GM19463 (cell line): ENCODE measurements around the gene CAPN12.

Experiments
- ATAC-seq: cut with Tn5 transposase; IDR thresholded peaks from one replicate; pipeline ENCODE4 v1.9.1; 2021; ENCODE audit warnings: mild to moderate bottlenecking, moderate library complexity; ENCODE audit not compliant: unreplicated experiment

CAPN12 gene

GRCh38 chr19:38727306-38727867 is 16.9 kb downstream of the CAPN12 start:
- ATAC-seq, result no peak

GRCh38 chr19:38726761-38727301 is 17.4 kb downstream of the CAPN12 start:
- ATAC-seq, result no peak

DNA sequence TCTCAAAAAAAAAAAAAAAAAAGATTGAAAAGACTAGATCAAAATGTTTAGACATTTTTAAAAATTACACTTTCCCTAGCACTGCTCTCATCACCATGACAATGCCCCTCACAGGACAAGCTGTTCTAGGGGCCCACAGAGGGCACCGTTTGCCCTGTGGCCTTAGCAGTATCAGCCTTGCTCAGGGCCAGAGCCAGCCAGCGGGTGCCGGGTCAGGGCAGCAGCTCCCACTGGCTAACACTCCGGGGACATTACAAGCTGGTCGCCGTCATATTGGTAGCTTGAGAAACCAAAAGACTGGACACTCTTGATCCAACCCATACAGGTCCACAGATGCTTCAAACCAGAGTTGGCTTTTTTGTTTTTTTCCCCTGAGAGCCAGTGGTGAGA is 18.0 kb downstream of the CAPN12 start:
- no peak for ATAC-seq

GRCh38 chr19:38725469-38726283 is 18.6 kb downstream of the CAPN12 start:
- no peak for ATAC-seq

GRCh38 chr19:38723990-38724854 is 20.1 kb downstream of the CAPN12 start:
- no peak for ATAC-seq

- ATAC-seq, result no peak
Observed at GRCh38 chr19:38723606-38723965, 20.7 kb downstream of the CAPN12 start.

- no peak for ATAC-seq
Observed at GRCh38 chr19:38722947-38723605, 21.2 kb downstream of the CAPN12 start.

DNA sequence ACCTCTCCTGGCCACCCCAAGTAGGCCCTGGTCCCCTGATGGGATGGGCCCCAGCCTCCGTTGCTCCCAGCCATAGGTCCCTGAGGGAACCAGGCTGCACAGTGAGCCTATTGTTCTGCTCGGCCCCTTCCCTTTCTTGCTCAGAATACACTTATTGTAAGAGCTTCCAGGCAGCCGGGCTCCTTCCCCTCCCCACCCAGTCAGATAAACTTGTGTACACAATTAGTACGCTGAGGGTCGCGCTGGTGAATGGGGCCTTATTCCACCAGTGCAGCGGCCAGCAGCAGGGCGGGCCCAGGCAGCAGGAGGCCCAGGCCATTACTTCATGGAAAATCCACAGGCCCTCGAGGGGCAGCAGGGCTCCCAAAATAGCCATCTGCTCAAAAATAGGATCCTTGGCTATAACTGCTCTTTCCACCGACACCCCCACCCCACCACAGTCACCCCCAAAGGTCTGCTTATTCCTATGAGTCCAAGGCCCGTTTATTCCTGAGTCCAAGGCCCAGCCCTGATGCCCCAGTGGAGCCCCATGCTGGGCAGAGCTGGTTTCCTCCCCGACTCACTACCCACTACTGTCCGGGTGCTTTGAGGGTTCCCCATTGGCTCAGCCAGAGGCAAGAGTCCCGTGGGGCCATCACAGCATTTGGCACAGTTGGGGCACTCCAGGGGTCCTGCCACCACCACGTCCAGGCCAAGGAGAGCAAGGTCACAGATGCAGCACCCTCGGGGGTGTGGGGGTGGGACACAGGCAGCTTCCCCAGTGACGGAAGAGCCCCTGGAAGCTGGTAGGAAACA is 22.1 kb downstream of the CAPN12 start:
- no peak for ATAC-seq

GRCh38 chr19:38721496-38721895 is 22.8 kb downstream of the CAPN12 start:
- ATAC-seq, result no peak

DNA sequence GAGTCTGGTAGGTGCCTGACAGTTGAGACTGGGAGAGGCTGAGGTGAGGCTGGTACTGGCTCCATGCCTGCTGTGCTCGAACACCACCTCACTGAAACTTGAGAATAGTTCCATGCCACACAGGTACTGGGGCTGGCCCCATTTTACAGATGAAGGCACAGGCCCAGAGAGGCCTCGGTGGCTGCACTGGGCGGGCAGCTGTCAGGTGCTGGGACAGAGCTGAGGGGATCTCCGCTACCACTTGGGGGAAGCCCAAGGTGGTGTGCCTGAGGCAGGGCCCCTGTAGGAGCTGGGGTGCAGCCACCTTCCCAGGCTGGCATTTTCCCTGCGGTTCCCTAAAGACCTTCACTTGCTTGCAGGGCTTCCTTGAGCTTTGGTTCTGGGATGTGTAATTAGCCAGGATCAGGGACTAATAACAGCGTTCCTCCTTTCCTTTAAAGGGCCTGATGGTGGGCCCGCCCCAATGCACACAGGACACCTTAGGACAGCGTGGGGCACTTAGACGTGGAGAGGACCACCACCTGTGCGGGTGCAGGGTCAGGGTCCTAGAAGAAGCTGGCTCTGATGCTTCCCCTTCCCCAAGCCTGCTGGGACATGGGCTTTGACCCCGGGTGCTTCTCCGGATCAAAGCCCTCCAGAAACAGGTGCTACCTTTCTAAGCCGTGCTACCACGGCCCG is 23.6 kb downstream of the CAPN12 start:
- no peak for ATAC-seq

- ATAC-seq, result no peak
Observed at GRCh38 chr19:38719761-38720558, 24.3 kb downstream of the CAPN12 start.

DNA sequence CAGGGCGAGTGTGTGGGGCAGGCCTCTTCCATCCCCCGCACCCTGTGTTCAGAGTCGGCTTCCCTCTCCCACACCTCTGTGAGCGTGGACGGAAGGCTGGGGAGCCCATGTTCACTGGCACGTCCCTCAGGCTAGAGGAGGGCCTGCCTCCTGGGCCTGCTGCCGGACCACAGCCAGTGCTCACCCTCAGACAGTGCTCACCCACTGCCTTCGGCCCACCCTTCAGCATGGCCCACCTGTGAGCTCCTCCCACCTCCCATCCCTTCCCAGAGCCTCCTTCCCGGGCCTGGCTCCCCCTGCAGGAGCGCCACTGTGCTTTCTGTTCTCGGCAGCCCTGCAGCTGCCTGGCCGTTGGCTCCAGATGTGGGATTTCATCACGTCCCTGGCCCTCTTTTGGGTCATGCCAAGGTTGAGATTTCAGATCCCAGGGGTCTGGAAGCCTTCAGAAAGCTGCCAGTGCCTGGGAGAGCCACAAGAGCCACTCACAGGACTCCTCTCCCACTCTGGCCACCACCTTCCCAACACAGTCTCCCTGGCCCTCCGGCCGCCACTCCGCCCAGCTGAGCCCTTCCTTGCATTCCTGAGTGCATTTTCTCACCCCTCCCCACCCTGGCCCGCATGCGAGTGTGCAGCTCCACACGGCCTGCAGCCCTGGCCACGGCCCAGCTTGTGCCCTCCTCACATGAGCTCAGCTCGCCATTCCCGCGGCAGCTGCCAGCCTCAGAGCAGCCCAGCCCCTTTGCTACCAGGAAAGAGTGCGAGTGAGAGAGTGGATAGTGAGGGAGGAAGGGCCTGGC is 25.3 kb downstream of the CAPN12 start:
- no peak for ATAC-seq

- no peak for ATAC-seq
Observed at GRCh38 chr19:38717855-38718254, 26.4 kb downstream of the CAPN12 start.

DNA sequence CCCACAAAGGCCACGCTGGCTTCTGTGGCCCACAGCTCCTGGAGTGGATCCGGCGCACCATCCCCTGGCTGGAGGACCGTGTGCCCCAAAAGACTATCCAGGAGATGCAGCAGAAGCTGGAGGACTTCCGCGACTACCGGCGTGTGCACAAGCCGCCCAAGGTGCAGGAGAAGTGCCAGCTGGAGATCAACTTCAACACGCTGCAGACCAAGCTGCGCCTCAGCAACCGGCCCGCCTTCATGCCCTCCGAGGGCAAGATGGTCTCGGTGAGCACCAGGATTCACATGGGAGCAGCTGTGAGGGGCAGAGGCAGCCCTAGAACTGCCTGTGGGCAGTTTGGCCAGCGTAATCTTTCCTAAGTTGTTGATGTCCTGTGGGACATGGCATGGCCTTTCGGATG is 27.2 kb downstream of the CAPN12 start:
- no peak for ATAC-seq

DNA sequence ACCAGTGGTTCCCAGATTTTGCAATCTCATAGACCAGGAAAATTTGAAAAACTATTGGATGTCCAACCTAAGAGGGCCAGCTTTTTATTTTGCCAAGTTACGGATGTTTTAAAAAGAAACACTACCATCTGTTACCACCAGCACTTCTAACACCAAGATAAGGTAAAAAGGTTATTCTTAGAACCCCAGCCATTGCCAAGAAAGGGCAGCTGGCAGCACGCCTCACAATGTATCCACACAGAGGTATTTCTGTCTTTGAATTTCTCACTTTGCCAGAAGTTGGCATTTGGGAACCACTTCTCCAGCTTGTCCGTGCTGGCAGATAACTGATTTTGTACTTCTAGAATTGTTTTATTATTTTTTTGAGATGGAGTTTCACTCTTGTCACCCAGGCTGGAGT is 28.7 kb downstream of the CAPN12 start:
- ATAC-seq, result no peak

- no peak for ATAC-seq
Observed at GRCh38 chr19:38714354-38714778, 29.9 kb downstream of the CAPN12 start.

DNA sequence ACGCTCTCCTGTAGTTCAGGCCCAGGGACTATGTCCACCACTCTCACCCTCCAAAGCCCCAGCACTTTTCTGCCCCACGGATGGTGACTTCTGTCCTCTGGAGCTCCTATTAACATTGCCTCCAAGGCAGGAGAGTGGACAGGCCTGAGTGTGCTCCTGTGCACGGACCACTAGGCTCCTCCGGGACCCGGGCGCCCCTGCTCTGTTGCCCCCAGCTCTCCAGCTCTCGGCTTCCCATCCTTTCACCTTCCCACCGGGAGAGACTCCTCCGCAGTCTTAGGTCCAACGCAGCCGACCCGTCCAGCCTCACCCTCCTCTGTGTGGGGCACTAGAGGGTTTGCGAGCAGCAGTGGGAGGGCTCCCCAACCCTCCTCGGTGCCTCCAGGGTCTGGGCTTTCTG is 30.4 kb downstream of the CAPN12 start:
- ATAC-seq, result no peak

GRCh38 chr19:38713227-38713649 is 31.0 kb downstream of the CAPN12 start:
- ATAC-seq, result no peak
